Measurements from ENCODE around the gene ZNF764. TPM values are rescaled to one million over a fixed set of nuclear protein-coding genes. Genes with fewer than 3 reads are reported as not detected.
"Not testable (repeated sequence)": the region's sequence is repeated elsewhere in the genome, so short reads cannot be mapped to it uniquely, and the experiment has no call there.

The ZNF764 gene
- total RNA-seq, 4 donors from 2014 or later, result 4.7 to 8.3 (median 7.2) TPM

DNA sequence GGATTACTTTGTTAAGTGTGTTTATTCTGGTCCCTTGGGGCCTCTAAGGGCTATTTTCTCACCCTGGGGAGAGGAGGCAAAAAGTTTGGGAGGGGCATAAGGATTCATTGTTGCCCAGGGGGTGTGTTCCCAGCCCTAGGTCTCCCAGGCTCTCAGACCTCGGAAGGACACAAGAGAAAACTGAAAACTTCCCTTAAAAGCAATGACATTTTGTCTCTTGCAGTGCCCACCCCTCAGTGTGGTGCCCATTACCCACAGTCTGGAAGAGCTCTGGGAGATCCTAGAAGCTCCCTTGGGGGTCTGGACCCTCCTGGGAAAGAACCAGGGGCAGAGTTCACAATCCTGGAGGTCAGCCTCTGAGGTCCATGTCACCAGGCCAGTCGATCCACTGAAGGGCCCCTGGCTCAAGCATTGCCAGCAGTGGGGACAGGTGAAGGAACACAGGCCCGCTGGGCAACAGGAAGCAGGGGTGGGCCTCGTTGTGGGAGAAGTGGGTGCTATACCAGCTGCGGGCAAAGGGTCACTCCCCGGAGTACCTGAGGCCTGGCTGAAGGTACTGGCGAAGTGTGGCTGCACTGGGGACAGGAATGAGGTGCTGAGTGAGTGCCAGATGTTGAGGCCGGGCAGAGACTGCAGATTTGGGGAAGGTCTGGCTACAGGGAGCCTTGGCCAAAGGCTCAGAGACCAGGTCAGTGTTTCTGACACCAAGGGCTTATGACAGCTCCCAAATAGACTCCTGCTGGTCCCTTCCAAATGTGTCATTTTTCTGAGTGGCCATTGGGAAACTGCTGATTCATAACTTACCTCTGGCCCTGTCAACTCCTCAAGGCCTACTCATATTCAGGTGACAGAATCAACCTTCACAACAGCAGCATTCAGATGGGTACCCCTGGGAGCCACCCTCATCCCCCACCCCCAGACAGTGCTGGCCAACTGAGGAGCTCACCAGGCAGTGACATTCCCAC lies 18.9 kb downstream of the ZNF764 start:
- DNase-seq, result no peak
- Histone ChIP-seq H3K27ac (no peak overlapping the region), H3K4me3 (no peak overlapping the region), H3K4me1 (peaks cover 6 to 19% (median 12%) of the 10 kb centered on the region in 3 donors), H3K27me3 (no peaks in the 10 kb centered on the region), H3K9me3 (no peaks in the 10 kb centered on the region), H3K36me3 (no peaks in the 10 kb centered on the region)
- intact Hi-C loops (cut with DNase I), result no loop called here
- 75 to 80% methylated on average over 1 to 7 of the region's 8 CpGs for WGBS, 2 donors
- TF ChIP-seq POLR2A (IDR thresholded peaks at IDR 0.05) (no peak), CTCF (IDR thresholded peaks at IDR 0.05) (no peak)

DNA sequence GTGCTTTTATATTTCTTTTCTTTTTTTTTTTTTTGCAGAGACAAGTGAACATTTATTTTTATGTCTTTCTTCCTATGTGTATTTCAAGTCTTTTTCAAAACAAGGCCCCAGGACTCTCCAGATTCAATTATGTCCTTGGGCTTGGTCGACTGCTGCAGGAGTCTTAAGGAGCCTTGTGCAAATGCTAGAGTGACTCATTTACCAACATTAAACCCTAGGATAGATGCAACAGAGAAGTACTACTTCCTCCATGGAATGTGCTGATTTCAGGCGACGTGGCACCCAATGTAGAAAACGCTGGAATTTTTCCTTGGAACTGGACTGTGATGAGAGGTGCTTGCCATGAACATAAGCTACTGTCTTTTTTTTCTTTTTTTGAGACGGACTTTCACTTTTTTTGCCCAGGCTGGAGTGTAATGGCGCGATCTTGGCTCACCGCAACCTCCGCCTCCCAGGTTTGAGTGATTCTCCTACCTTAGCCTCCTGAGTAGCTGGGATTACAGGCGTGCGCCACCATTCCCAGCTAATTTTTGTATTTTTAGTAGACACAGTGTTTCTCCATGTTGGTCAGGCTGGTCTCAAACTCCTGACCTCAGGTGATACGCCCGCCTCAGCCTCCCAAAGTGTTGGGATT lies 21.7 kb downstream of the ZNF764 start:
- 91 to 92% methylated on average over 13 of the region's 13 CpGs for WGBS, 2 donors
- intact Hi-C loops (cut with DNase I); H3K9me3 ChIP-seq; H3K27me3 ChIP-seq; DNase-seq; H3K4me3 ChIP-seq: not testable (repeated sequence)
- H3K36me3 ChIP-seq, result peaks cover 8 to 17% (median 11%) of the 10 kb centered on the region in 3 donors
- peaks cover 14 to 45% (median 21%) of the 10 kb centered on the region in 3 donors for H3K4me1 ChIP-seq
- peak overlapping the region in 2 of 4 donors; percentile 96 to 98 for H3K27ac ChIP-seq

DNA sequence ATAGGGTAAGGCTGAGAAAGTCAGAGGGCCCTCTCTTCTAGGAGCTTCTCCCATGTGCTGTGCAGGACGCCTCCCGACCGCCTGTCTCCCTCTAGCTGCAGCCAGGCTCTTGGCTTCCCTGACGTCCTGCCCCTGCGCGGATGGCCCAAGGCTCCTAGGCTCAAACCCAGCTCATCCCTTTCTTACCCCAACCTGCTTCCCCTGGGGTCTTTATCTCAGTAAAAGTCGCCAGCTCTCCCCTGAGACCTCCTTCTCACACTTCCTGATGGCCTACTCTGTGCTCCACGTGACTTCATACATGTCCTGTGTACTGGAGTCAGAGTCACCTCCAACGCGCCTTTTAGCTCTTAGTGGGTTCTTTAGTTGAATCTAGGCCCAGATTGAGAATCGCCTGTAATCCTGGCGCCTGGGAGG lies 22.4 kb downstream of the ZNF764 start:
- peak overlapping the region; percentile 94 to 98 (median 97) for H3K27ac ChIP-seq
- no peak for DNase-seq
- H3K27me3 ChIP-seq, result no peaks in the 10 kb centered on the region
- H3K36me3 ChIP-seq, result peaks cover 8 to 24% (median 11%) of the 10 kb centered on the region in 3 donors
- 9 to 23% methylated on average over 9 to 12 of the region's 12 CpGs for WGBS, 2 donors
- H3K4me3 ChIP-seq, result peak overlapping the region; percentile 62 to 88 (median 76)
- no peaks in the 10 kb centered on the region for H3K9me3 ChIP-seq
- intact Hi-C loops (cut with DNase I), result no loop called here
- TF ChIP-seq POLR2A (IDR thresholded peaks at IDR 0.05) (no peak), CTCF (IDR thresholded peaks at IDR 0.05) (peak; percentile 36 to 82 (median 73))
- peaks cover 14 to 45% (median 21%) of the 10 kb centered on the region in 3 donors for H3K4me1 ChIP-seq

DNA sequence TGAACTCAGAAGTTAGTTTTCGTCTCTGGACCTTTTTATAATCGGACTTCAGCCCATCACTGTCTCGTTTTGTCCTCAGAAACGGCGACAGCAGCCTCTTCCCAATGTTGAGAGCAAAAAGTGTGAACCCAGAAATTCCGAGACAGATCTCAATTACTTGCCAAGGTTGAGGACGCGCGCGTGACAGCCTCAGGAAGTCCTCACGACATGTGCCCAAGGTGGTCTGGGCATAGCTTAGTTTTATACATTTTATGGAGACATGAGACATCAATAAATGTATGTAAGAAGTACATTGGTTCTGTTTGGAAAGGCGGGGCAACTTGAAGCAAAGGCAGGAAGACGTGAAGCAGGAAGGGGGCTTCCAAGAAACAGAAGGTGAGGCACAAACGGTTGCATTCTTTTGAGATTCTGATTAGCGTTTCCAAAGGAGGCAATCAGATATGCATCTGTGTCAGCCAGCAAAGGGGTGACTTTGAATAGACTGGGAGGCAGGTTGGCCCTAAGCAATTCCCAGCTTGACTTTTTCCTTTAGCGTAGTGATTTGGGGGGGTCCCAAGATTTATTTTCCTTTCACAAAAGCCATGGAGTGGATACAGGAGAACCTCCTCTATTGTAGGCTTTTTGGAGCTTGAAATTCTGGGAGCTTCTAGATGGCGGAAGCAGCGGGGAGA lies 22.9 kb downstream of the ZNF764 start:
- no peaks in the 10 kb centered on the region for H3K27me3 ChIP-seq
- no peak for DNase-seq
- H3K4me3 ChIP-seq, result peak overlapping the region; percentile 62 to 88 (median 76)
- H3K9me3 ChIP-seq, result no peaks in the 10 kb centered on the region
- peaks cover 14 to 48% (median 21%) of the 10 kb centered on the region in 3 donors for H3K4me1 ChIP-seq
- TF ChIP-seq CTCF (IDR thresholded peaks at IDR 0.05) (no peak), POLR2A (IDR thresholded peaks at IDR 0.05) (no peak)
- WGBS, 2 donors, result 2 to 6% methylated on average over 16 to 18 of the region's 18 CpGs
- intact Hi-C loops (cut with DNase I), result no loop called here
- peak overlapping the region; percentile 94 to 98 (median 97) for H3K27ac ChIP-seq
- H3K36me3 ChIP-seq, result peaks cover 8 to 27% (median 11%) of the 10 kb centered on the region in 3 donors

DNA sequence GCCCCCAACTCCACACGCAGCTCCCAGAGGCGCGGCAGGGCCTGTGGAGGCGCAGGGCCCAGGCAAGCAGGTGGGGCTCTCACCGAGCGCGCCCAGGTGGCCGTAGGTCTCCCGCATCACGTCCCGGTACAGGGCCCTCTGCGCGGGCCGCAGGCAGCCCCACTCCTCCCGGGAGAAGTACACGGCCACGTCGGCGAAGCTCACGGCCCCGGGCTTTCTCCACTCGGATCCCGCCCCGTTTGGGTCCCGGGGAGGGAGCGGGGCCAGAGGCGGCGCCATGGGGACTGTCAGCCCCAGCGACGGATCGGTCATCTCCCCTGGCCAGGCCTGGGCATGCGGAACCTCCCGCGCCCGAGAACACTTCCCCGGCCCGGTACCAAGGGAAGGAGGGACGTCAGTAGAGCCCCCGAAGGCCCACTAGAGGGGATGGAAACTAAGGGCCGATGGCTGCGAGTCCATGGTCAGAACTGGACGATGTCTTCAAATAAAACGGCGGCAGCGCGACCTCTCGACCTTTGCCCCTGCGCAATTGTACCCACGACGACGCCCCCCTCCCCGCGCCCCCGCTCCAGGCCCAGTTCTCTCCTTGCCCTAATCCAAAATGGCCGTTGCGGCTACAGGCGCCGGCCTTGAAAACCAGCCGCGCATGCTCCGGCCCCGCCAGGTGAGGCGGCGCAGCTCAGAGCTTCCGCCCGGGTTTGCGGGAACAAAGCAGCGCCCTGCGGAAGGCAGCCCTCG lies 23.6 kb downstream of the ZNF764 start, which contains the start of gene ZNF747:
Gene ZNF747 (minus strand): TSS at position 491 of the 738 bp plus-strand sequence. CDS start 179 bp downstream, at position 312.
- Histone ChIP-seq H3K4me1 (peaks cover 14 to 53% (median 21%) of the 10 kb centered on the region in 3 donors), H3K27me3 (no peaks in the 10 kb centered on the region), H3K9me3 (no peaks in the 10 kb centered on the region), H3K4me3 (peak within 1 kb of the TSS; percentile 62 to 88 (median 76)), H3K36me3 (peaks cover 8 to 27% (median 11%) of the 10 kb centered on the region in 3 donors), H3K27ac (peak within 1 kb of the TSS; percentile 94 to 98 (median 97))
- 0% methylated on average over 14 to 18 of the region's 70 CpGs for WGBS, 2 donors
- peak; percentile 37 for DNase-seq
- TF ChIP-seq CTCF (IDR thresholded peaks at IDR 0.05) (peak in 2 of 6 experiments; percentile 8 to 32), POLR2A (IDR thresholded peaks at IDR 0.05) (peak in 3 of 4 donors; percentile 31 to 72 (median 55))
- intact Hi-C loops (cut with DNase I), result no loop called here

Data from esophagus squamous epithelium (tissue), 5 donors.